ENCODE measurements around the gene PLCD4.

GRCh38 chr2:218557941-218558340 is 49.8 kb upstream of the PLCD4 start:
- no peak for TF ChIP-seq FOSL1 (IDR thresholded peaks at IDR 0.05; ENCODE audit: insufficient read depth, low read depth, low read length)
- no peak for TF ChIP-seq POLR2A (IDR thresholded peaks at IDR 0.05; ENCODE audit: control extremely low read depth in 1 of 2, low read depth in 2 of 2, low read length in 2 of 2)
- TF ChIP-seq CTCF (IDR thresholded peaks at IDR 0.05; ENCODE audit: control extremely low read depth in 1 of 3, insufficient read depth in 1 of 3, low read depth in 1 of 3, low read length in 3 of 3), result no peak
